Raji (cell line): ENCODE data around the gene ATP8B4.

Experiments
- POLR2A ChIP-seq: IDR thresholded peaks from 2 replicates; pipeline ENCODE4 v1.6.1; 2011; ENCODE audit warnings: low read depth, low read length, control low read depth; ENCODE audit not compliant: insufficient read depth

ATP8B4 gene

DNA sequence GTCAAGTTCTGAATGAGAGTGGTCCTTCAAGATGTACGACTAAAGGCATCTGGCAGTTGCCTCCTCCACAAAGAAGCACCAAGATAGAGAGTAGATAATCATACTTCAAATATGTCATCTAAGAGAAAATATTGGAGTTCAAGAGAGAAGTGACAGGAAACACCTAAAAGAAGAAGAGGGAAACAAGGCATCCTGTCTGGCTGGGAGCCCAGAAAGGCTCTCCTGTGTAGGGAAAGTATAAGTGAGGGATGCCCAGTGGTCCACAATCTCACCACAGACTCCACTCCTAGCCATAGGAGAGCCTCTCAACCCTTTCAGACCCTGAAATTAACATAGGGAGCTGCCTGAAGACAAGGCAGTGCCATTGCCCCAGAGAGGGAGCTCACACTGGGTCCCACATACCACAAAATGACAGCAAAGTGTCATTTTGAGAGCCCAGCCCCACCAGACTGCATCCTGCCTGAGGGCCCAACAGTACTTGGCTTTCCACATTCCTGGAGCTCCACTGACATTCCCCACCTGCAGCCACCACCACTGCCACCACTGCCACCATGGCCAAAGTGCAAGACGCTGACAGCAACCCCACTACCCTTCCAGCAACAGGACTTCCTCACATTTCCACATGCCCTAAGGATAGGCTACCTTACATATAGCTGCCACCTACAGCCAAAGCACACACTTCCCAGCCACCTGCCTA lies 210.6 kb downstream of the ATP8B4 start:
- no peak for TF ChIP-seq POLR2A

DNA sequence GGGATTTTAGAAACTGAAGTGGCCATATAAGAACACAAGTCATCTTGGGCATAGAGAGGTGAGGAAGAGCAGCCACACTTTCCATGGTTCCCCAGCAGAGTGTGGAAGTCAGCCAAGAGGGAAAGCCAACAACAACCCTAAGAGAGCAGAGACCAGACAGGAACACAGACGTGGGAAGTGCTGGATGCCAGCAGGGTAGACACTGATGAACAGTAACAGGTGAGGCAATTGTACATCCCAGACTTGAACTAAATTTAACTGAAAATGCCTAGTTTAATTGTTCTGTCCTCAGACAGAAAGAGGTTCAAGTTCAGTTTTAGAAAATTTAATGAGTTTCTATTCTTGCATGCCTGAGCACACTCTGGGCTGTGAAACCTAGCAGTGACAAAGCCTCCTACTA lies 212.1 kb downstream of the ATP8B4 start:
- TF ChIP-seq POLR2A, result no peak

DNA sequence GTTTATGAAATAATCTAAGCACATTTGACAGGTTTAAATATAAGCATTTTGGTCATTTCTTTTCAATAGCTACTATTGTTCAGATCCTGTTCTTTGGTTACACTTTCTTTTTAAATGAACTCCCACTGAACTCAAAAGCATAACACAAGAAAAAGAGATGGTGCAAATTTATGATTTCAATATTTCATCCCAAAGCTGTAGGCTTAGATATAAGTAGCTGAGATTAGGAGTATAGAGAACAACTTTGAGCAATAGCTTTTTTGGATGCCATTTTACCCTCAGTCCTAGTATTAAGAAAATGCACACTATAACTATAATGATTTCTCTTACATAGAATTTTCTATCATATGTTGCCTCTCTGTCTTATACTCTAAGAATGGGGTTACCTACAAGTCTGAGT lies 213.8 kb downstream of the ATP8B4 start:
- TF ChIP-seq POLR2A, result no peak

DNA sequence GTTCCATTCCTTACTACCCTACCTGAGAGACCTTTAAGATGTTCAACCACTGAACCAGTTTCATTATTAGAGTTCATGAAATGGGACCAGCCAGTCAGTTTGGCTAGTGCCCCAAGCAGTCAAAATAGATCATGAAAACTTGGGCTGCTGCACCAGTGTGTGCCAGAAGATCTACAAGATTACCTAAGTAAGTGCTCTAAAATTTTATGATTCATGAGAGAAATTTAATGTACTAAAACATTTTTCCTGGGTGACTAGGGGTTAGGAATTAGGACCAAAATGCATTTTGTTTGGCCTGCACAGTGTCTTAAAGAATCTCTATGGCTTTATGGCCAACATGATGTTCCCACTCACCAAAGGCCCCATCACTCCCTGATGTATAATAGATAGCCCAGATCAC lies 214.7 kb downstream of the ATP8B4 start:
- TF ChIP-seq POLR2A, result no peak

DNA sequence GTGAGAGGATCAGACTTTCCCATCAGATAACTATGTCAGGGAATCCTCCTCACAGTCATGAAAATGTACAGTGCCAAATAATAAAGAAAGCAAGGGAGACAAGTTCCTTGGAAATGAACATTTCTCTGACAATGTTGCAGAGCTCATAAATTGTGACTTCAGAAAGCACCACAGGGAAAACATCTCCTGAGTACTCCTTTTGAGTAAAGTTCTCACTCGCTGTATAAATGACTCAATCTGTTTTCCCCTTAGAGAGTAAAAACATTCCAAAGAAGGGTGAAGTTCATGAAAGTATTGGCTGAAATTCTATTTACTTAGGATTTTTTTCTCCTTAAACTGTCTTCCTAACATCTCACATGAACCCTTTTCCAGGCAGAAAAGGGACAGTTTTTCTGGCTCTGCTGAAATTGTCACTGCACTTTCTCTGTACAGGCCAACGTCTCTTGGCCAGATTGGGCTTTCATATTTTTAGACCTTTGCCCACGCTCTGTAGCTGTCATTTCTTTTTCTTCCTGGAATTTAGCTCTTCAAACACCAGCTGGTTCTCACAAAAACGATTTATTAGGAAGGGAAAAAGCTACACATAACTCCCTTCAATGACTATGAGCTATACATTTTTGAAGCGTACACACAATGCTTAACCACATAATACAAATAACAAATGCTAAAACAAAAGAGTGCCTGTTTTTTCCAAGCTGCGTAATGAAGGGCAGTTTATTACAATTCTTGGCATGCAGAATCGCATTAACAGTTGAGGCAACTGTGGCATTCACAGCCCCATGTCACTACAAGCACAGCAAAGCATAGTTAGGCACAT lies 216.1 kb downstream of the ATP8B4 start:
- no peak for TF ChIP-seq POLR2A

DNA sequence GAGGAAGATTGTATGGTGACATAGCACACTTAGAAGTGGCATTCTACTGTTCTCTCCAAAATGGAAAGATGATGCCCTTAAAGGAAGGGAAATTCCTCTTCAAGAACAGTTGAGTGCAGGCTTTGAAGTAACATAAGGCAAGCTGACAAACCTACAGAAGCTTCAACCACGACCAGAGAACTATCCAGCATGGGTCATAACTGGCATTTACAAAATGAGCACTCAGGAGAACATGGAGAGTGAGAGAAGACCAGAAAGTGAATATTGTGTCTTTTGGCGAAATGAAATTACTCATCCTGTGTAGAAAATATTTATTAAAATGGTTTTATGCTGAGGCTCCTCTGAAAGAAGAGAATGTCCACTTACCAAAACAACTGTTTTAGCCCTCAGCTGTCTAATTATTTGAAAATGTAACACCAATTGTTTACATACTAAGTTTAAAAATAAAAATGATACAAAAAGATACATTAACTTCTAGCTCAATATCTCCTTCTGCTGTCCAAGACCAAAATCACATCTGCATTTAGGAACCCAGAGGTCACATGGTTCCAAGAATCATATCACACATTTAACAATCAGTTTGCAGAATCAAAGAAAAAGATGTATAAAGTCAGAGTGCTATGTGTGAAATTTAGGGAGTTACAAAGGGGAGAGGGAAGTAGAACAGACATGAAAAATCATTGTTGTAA lies 216.9 kb downstream of the ATP8B4 start:
- no peak for TF ChIP-seq POLR2A

DNA sequence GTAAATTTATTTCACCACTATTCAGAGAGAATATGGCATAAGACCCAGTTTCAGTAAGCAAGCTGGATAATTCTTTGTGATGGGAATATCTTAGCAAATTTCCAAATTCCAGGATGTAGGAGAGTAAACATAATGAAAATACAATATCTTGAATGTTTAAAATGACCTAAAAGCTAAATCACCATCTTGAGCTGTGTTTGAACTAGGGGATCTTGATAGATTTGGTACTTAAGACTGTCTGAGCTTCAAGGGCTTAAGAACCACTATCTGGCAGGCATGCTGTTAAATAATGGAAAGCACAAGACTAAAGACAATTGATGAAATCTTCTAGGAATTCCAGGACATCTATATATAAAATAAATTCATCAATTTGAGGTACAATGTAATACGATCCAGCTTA lies 217.7 kb downstream of the ATP8B4 start:
- TF ChIP-seq POLR2A, result no peak

DNA sequence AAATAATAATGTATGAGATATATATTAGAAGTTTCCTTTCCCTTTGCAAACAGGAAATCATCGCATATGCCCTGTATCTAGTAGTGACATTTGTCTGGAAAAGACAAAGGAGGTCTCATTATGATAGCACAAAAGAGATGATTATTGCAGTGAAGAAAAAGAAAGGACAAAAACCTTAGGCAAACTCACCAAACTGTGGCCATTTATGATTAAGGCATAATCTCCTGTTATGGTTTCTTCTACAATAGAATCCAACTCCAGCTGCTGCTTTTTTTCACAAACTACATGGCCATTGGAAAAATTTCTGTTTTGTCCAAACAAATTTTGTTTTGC lies 218.2 kb downstream of the ATP8B4 start:
- TF ChIP-seq POLR2A, result no peak

DNA sequence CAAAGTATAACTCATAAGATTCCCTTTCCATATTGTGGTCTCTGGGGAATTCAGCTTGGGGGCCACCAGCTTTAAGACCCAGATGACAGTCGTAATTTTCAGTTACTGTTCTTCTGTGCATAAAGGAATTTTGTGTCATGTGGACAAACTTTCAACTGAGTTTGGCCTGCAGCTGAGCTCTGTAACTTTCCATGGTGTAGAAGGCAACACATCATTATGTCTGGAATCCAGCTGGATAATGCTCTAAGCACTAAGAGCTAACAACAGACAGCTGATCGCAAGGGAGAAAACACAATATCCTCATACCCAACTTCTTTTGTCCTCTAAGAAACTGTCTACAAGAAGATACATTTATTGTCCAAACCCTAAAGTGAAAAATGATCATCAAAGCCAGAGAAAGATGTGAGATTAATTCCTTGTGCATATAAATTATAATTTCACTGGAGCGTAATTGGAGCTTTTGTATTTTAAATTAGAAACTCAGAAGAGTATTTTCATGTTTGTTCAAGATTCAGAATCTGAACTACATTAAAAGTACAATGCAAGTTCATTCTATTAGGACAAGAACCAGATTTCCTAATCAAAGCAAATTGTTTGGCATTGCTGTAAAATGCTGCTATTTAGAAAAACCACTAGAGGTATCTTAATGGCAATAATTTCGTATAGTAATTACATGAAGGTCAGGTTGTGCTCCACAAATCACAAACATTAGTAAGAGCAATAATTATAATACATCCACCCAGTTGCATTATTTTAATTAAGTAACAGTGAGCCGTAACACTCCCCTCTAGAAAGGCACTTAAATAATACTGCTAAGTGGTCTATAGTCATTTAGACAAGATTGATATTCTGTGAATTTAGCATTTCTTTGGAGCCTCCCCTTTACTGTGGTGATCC lies 218.8 kb downstream of the ATP8B4 start:
- no peak for TF ChIP-seq POLR2A

DNA sequence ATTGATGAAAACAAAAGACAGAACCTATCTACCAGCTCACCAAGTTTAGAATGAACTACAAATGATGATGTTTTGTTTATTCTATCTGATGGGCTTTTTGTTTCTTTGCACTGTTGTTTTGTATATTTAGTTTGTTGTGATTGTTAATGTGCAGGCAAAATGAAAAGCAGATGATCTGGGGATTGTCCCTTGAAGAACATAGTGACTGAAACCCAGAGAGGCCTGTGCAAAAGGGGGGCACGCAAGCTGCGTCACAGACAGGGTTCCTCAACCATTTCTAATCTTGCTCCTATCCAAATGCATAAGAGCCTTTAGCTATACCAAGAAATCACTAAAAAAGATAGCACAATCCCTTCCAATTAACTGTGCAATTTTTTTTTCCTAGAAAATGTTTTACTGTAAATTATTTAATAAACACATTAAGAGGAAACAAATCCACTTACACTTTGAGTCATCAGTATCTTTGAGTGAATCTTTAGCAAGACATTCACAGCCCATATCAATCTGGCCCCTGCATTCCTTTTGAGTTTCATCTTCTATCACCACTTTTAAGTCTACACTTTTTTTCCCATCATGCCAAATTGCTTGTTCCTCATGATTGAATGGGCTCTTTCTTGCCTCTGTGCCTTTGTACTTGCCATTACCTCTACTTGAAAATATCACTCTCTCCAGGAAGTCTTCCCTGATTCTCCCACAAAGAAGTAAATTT lies 220.3 kb downstream of the ATP8B4 start:
- TF ChIP-seq POLR2A, result no peak

DNA sequence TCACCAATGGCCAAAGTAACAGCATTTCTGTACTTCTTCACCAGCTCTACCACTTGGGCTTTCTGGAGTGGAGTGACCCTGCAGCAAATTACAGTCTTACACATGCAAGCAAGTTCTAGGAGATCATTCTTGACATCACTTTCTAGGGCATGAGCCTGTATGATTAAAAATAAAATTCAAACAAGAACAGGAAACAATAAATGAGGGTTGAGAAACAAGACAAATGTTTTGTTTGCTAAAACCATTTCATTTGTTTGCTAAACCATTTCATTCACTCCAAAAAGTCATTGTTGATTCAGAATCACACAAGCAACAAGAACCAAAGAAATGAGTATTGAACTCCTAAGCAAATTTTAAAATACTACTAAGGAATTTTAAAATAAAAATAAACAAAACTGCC lies 220.9 kb downstream of the ATP8B4 start:
- TF ChIP-seq POLR2A, result no peak

DNA sequence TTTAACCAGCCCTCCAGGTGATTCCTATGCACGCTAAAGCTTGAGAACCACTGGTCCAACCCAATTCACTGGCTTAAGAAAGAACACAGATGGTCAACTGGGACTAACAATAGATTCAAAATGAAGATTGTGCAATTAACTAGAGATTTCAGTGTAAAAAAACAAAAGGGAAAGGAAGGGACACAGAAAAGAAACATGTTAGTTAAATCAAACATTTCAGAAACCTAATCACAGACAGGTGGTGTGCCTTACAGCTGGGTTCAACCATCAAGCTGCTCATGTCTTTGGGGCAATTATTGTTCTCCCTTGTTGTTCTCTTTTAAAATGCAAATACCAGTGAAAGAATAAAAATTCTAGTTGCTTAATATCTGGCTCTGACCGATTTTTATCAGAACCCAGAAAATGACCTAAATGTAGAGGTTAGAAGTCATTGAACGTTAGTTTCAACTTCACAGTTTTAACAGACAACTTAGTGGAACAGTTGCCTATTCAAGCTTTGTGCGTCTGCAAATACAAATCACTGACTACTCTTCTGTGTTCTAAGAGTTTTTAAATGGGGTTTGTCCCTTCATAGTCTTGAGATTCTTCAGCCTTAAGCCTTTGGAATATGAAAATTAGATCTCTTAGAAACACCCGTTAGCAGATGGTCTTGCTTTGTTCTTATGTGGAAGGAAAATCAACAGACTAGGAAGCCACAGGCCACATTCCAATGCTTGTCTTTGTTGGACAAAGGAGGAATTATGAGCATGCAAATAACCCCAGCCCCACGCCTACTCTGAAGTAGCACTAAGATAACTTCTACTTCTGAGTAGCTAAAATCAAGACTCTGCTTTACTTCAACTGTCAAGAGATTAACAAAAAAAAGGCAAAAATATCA lies 223.4 kb downstream of the ATP8B4 start:
- no peak for TF ChIP-seq POLR2A

DNA sequence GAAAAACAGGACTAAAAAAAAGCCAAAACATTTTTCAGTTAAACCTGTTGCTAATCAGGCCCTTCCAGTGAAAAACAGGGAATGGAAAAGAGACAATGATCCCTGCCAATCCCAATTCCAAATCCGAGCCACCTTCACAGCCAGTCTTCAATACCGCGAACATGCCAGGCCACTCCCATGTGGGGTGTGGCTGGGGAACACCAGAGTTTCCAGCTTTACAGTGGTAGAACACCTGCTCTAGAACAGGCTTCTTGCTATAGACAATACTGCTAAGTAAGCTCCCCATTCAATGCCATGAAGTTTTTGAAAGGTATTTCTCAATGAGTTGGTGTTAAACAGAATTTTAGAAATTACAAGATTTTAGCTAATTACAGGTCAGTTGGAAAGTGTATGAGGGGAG lies 228.3 kb downstream of the ATP8B4 start:
- TF ChIP-seq POLR2A, result no peak

DNA sequence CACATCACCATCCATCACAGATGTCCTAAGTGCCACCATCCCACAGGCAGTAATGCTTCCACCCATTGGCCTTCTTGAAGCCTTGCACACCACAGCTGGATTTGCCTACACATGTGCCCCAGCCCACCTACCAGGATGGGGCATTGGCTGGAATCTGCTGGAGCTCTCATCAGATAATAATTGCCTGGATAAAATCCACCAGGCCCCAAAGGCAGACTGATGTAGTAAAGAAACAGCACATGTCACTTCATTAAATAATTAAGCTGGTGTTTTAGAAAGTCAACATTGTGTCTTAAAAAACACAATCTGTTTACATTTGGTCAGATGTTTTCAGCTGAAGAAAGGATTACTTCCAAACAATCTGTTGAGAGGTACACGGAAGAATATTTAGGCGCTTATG lies 229.5 kb downstream of the ATP8B4 start:
- TF ChIP-seq POLR2A, result no peak
